Endothelial cell (in vitro differentiated cells): ENCODE data around the gene DENND4B. TPM values are rescaled to one million over a fixed set of nuclear protein-coding genes. Genes with fewer than 3 reads are reported as not detected.
A peak's percentile ranks its signal among the peaks of the same experiment; 100 is the strongest.

ENCODE experiments used
- DNase-seq: peaks from one replicate; pipeline ENCODE4 v3.0.0; 2021; ENCODE audit warnings: low spot score
- H3K27ac Mint-ChIP-seq: one replicate; pipeline ENCODE4 v1.8.0; 2021; ENCODE audit warnings: mixed read lengths, inconsistent platforms; ENCODE audit not compliant: unreplicated experiment
- H3K27me3 Mint-ChIP-seq: one replicate; pipeline ENCODE4 v1.8.0; 2021; ENCODE audit warnings: mild to moderate bottlenecking, moderate library complexity, mixed read lengths, inconsistent platforms; ENCODE audit not compliant: unreplicated experiment
- H3K36me3 Mint-ChIP-seq: one replicate; pipeline ENCODE4 v1.8.0; 2021; ENCODE audit warnings: mild to moderate bottlenecking, low read depth, mixed read lengths, inconsistent platforms; ENCODE audit not compliant: unreplicated experiment
- H3K4me1 Mint-ChIP-seq: one replicate; pipeline ENCODE4 v1.8.0; 2021; ENCODE audit warnings: mild to moderate bottlenecking, mixed read lengths, inconsistent platforms; ENCODE audit not compliant: unreplicated experiment
- H3K4me3 Mint-ChIP-seq: one replicate; pipeline ENCODE4 v1.8.0; 2021; ENCODE audit warnings: mild to moderate bottlenecking, mixed read lengths, inconsistent platforms; ENCODE audit not compliant: unreplicated experiment
- H3K9me3 Mint-ChIP-seq: one replicate; pipeline ENCODE4 v1.8.0; 2021; ENCODE audit warnings: mixed read lengths, inconsistent platforms; ENCODE audit not compliant: unreplicated experiment
- total RNA-seq: library from RNA; stranded (reverse); fragmentation: NEBNext Ultra II Directional; extraction: Animal tissue kit (Norgen Biotek cat#: 25700); gene quantifications from one replicate; pipeline ENCODE4 v1.2.1, GENCODE V29; 2021; ENCODE audit not compliant: unreplicated experiment
- TF ChIP-seq, protein P1 (sequence below): fragments of 200-600 bp; sonication (generic); IDR thresholded peaks from one replicate; pipeline ENCODE4 v1.5.0; 2021; ENCODE audit warnings: antibody characterized with exemption; ENCODE audit not compliant: unreplicated experiment

Gene DENND4B
- total RNA-seq, 1 donor from 2014 or later, result 53.1 TPM

DNA sequence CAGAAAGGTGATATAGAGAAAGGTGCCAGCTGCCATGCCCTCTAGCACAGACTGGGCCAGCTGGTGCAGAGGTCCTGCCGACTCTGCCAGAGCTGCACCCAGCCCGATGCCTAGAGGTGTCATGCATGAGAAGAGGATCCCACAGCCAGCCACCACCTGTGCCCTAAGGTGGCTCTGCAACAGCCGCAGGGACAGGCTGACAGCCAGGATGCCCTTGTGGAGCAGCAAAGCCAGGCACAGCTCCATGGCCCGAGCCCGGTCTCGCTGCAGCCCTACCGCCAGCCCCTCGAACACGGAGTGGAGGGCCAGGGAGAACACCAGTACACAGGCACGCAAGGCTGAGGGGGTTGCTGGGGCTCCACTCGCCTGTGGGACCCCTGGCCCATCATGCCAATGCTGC, 13.7 kb upstream of the DENND4B start:
- Mint-ChIP-seq H3K4me3 (no peak overlapping the region), H3K4me1 (peaks cover 63% of the 10 kb centered on the region), H3K9me3 (no peaks in the 10 kb centered on the region), H3K27ac (no peak overlapping the region), H3K36me3 (peaks cover 11% of the 10 kb centered on the region), H3K27me3 (peaks cover 18% of the 10 kb centered on the region)
- TF ChIP-seq, protein P1, sequence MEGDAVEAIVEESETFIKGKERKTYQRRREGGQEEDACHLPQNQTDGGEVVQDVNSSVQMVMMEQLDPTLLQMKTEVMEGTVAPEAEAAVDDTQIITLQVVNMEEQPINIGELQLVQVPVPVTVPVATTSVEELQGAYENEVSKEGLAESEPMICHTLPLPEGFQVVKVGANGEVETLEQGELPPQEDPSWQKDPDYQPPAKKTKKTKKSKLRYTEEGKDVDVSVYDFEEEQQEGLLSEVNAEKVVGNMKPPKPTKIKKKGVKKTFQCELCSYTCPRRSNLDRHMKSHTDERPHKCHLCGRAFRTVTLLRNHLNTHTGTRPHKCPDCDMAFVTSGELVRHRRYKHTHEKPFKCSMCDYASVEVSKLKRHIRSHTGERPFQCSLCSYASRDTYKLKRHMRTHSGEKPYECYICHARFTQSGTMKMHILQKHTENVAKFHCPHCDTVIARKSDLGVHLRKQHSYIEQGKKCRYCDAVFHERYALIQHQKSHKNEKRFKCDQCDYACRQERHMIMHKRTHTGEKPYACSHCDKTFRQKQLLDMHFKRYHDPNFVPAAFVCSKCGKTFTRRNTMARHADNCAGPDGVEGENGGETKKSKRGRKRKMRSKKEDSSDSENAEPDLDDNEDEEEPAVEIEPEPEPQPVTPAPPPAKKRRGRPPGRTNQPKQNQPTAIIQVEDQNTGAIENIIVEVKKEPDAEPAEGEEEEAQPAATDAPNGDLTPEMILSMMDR, result no peak
- no peak for DNase-seq

DNA sequence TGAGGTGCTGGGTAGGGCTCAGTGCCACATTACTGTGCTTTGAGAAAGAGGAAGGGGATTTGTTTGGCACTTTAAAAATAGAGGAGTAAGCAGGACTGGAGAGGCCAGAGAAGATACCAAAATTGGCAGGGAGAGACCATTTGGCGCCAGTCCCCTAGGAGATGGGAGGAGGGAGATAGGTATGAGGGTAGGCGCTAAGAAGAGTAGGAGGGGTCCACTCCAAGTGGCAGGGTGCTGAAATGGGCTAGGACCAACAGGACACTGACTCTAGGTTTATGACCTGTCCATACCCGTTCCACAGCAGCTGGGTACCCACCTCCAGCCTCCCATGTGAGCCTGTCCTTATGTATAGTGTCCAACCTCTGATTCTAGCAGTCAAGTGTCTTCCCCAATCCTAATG, 12.9 kb upstream of the DENND4B start:
- DNase-seq, result no peak
- TF ChIP-seq, protein P1, result no peak
- peak overlapping the region; percentile 100 for H3K4me3 Mint-ChIP-seq
- peaks cover 12% of the 10 kb centered on the region for H3K36me3 Mint-ChIP-seq
- H3K4me1 Mint-ChIP-seq, result peaks cover 60% of the 10 kb centered on the region
- no peaks in the 10 kb centered on the region for H3K9me3 Mint-ChIP-seq
- peak overlapping the region; percentile 80 for H3K27ac Mint-ChIP-seq
- peaks cover 18% of the 10 kb centered on the region for H3K27me3 Mint-ChIP-seq

DNA sequence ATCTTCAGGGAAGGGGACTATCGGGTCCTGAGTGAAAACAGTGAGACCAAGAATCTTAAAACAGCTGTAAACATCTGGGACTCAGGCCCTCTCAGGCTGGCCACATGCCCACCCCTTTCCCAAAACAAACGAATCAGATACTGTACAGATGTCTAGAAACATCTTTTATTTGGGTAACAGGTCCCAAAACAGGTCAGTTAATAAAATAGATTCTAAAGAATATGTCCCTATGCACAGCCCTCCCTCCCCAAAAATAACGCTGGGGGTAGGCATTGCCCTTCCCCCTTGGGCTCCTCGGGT, 12.4 kb upstream of the DENND4B start:
- H3K9me3 Mint-ChIP-seq, result no peaks in the 10 kb centered on the region
- H3K36me3 Mint-ChIP-seq, result peaks cover 17% of the 10 kb centered on the region
- H3K4me3 Mint-ChIP-seq, result peak overlapping the region; percentile 100
- peaks cover 62% of the 10 kb centered on the region for H3K4me1 Mint-ChIP-seq
- H3K27ac Mint-ChIP-seq, result peak overlapping the region; percentile 80
- peaks cover 21% of the 10 kb centered on the region for H3K27me3 Mint-ChIP-seq
- TF ChIP-seq, protein P1, result no peak
- no peak for DNase-seq

DNA sequence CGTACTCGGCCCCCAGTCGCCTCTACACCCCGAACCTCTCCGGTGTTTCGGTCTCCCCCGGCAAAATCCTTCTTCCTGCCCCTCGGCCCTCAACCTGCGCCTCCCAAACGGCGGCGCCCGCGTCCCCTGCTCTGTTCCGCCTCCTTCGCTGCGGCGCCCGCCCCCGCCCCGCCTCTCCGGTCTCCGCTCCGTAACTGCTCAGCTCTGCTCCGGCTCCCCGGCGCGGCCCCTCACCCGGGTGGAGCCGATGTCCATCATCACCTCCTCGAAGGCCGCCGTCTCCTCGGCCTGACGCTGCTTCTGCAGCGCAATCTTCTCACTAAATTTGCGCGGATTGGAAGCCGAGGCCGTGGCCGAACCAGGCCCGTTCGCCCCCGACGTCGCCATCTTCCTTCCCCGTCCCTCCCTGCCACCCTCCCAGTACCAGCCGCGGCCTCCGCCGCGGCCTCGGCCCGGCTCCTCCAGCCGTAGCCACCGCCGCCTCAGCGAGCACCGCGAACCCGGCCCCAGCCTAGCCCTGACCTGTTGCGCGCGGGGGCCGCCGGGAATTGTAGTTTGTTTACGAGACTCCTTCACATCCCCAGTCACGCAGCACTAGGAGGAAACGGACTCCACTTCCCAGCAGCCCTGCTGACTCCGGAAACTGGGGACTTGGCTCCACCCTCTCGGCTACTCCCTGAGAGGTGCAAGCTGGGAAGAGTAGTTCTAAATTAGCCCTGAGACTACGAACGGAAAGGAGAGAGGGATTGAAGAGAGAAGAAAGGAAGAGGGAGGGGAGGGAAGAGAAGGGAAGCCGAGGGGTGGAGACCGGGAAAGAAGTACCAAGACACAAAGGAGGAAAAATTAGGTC, 11.8 kb upstream of the DENND4B start, which contains the start of gene CRTC2:
Gene CRTC2, minus strand, starts transcription at position 502 of the 850 bp plus-strand sequence. Its CDS starts 115 bp downstream, at position 387.
- peaks cover 22% of the 10 kb centered on the region for H3K36me3 Mint-ChIP-seq
- H3K27ac Mint-ChIP-seq, result peak within 1 kb of the TSS; percentile 97
- H3K27me3 Mint-ChIP-seq, result peaks cover 17% of the 10 kb centered on the region
- H3K4me1 Mint-ChIP-seq, result peaks cover 58% of the 10 kb centered on the region
- peak; percentile 94 for DNase-seq
- TF ChIP-seq, protein P1, result no peak
- peak within 1 kb of the TSS; percentile 100 for H3K4me3 Mint-ChIP-seq
- H3K9me3 Mint-ChIP-seq, result no peaks in the 10 kb centered on the region

DNA sequence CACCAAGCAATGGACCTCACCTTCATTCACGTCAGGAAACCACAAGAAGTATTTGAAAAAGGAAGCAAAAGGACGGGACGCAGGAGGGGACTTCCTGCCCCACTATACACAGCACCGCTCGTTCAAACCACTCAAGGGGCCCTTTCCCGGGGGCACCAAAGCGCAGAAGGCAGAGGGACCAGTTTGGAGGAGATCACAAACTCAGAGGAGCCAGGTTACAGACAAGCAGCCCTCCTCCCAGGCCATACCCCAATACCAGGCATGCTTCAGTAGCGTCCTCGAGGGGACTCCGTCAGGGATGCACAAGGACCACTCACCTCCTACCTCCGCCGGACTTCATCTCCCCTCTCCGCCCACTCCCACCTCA, 11.2 kb upstream of the DENND4B start:
- TF ChIP-seq, protein P1, result no peak
- Mint-ChIP-seq H3K36me3 (peaks cover 24% of the 10 kb centered on the region), H3K9me3 (no peaks in the 10 kb centered on the region), H3K27me3 (peaks cover 17% of the 10 kb centered on the region), H3K4me1 (peaks cover 58% of the 10 kb centered on the region), H3K4me3 (peak overlapping the region; percentile 100), H3K27ac (peak overlapping the region; percentile 97)
- DNase-seq, result no peak
